SK-N-MC (cell line): ENCODE results near the gene KCNC3.

ENCODE experiments used
- DNase-seq: peaks from one replicate; pipeline ENCODE4 v3.0.0-alpha.2; 2011; ENCODE audit warnings: low read depth, low spot score
- H3K27ac ChIP-seq: fragments of 200-600 bp; sonication (generic); 2 replicates; pipeline ENCODE4 v1.5.1; 2016; ENCODE audit warnings: mixed run types
- H3K36me3 ChIP-seq: fragments of 200-600 bp; sonication (generic); 2 replicates; pipeline ENCODE4 v1.6.1; 2017; ENCODE audit warnings: antibody characterized with exemption, low read length, mixed read lengths; ENCODE audit not compliant: insufficient read depth
- H3K4me3 ChIP-seq: fragments of 200-600 bp; sonication (generic); 2 replicates; pipeline ENCODE4 v1.5.1; 2016
- H3K9ac ChIP-seq: fragments of 200-600 bp; sonication (generic); 2 replicates; pipeline ENCODE4 v1.8.0; 2017; ENCODE audit warnings: mixed run types, mixed read lengths; ENCODE audit not compliant: insufficient read length
- H3K9me3 ChIP-seq: fragments of 200-600 bp; sonication (generic); 2 replicates; pipeline ENCODE4 v1.6.1; 2017; ENCODE audit warnings: low read depth, mild to moderate bottlenecking, antibody characterized with exemption, low read length, moderate library complexity, mixed read lengths
- EZH2 ChIP-seq: fragments of 200-600 bp; sonication (generic); IDR thresholded peaks from one replicate; pipeline ENCODE4 v1.6.1; 2017; ENCODE audit warnings: antibody characterized with exemption
- FOXP2 ChIP-seq: optimal IDR thresholded peaks from 2 replicates; pipeline ENCODE3; 2011; ENCODE audit warnings: mild to moderate bottlenecking, moderate library complexity; ENCODE audit not compliant: insufficient read depth; ENCODE audit errors: extremely low read length, control extremely low read depth
- POLR2AphosphoS5 ChIP-seq: IDR thresholded peaks from 2 replicates; pipeline ENCODE4 v1.6.1; 2012; ENCODE audit warnings: mild to moderate bottlenecking, low read depth, low read length, borderline replicate concordance

KCNC3 gene

GRCh38 chr19:50329146-50329925, at the start of gene KCNC3:
Gene KCNC3, minus strand, starts transcription at chr19:50329377. Its CDS starts 295 bp downstream, at chr19:50329082.
- TF ChIP-seq FOXP2, result no peak
- no peak for TF ChIP-seq POLR2AphosphoS5
- H3K9ac ChIP-seq, result no peak within 1 kb of the TSS
- DNase-seq, result peak; percentile 10
- no peak within 1 kb of the TSS; the same call in 1 of the 2 replicates for H3K27ac ChIP-seq
- no peaks in the 10 kb centered on the region for H3K36me3 ChIP-seq
- peak within 1 kb of the TSS; percentile 68 for H3K4me3 ChIP-seq
- no peaks in the 10 kb centered on the region for H3K9me3 ChIP-seq

GRCh38 chr19:50378863-50379236, 49.7 kb upstream of the KCNC3 start:
- Histone ChIP-seq H3K4me3 (no peak overlapping the region), H3K36me3 (peaks cover 29% of the 10 kb centered on the region; the same call in 1 of the 2 replicates), H3K9ac (no peak overlapping the region), H3K9me3 (no peaks in the 10 kb centered on the region), H3K27ac (no peak overlapping the region)
- TF ChIP-seq EZH2 (no peak), FOXP2 (no peak), POLR2AphosphoS5 (no peak)
- DNase-seq, result no peak

GRCh38 chr19:50378169-50378862, 49.1 kb upstream of the KCNC3 start:
- no peak for DNase-seq
- TF ChIP-seq EZH2 (no peak), FOXP2 (no peak), POLR2AphosphoS5 (no peak)
- Histone ChIP-seq H3K9ac (no peak overlapping the region), H3K27ac (no peak overlapping the region), H3K4me3 (no peak overlapping the region), H3K9me3 (no peaks in the 10 kb centered on the region), H3K36me3 (peaks cover 29% of the 10 kb centered on the region; the same call in 1 of the 2 replicates)

- Histone ChIP-seq H3K9ac (no peak overlapping the region), H3K4me3 (no peak overlapping the region), H3K9me3 (no peaks in the 10 kb centered on the region), H3K27ac (no peak overlapping the region), H3K36me3 (peaks cover 29% of the 10 kb centered on the region; the same call in 1 of the 2 replicates)
- TF ChIP-seq FOXP2 (no peak), EZH2 (no peak), POLR2AphosphoS5 (no peak)
- no peak for DNase-seq
These were observed 48.3 kb upstream of the KCNC3 start for GRCh38 chr19:50377517-50377916.

- no peaks in the 10 kb centered on the region for H3K9me3 ChIP-seq
- TF ChIP-seq EZH2, result no peak
- TF ChIP-seq POLR2AphosphoS5, result no peak
- no peak for TF ChIP-seq FOXP2
- DNase-seq, result no peak
- peak overlapping the region; percentile 51 for H3K4me3 ChIP-seq
- H3K9ac ChIP-seq, result no peak overlapping the region
- H3K36me3 ChIP-seq, result peaks cover 27% of the 10 kb centered on the region; the same call in 1 of the 2 replicates
- no peak overlapping the region for H3K27ac ChIP-seq
These were observed 47.9 kb upstream of the KCNC3 start for GRCh38 chr19:50377051-50377461.

- Histone ChIP-seq H3K9me3 (no peaks in the 10 kb centered on the region), H3K27ac (peak within 1 kb of the TSS; percentile 99), H3K9ac (peak within 1 kb of the TSS; percentile 95), H3K36me3 (peaks cover 26% of the 10 kb centered on the region; the same call in 1 of the 2 replicates), H3K4me3 (peak within 1 kb of the TSS; percentile 91)
- TF ChIP-seq POLR2AphosphoS5 (peak; percentile 76), EZH2 (no peak)
- DNase-seq, result peak; percentile 96
These were observed 47.2 kb upstream of the KCNC3 start, which contains the start of gene NR1H2 for GRCh38 chr19:50376166-50377050. Gene NR1H2, plus strand, starts transcription at chr19:50376457. Its CDS starts 1,149 bp downstream, at chr19:50377606.

- Histone ChIP-seq H3K9ac (no peak overlapping the region), H3K4me3 (no peak overlapping the region), H3K9me3 (no peaks in the 10 kb centered on the region), H3K27ac (no peak overlapping the region), H3K36me3 (no peaks in the 10 kb centered on the region)
- TF ChIP-seq FOXP2 (no peak), POLR2AphosphoS5 (no peak), EZH2 (no peak)
- DNase-seq, result no peak
These were observed 42.8 kb upstream of the KCNC3 start for GRCh38 chr19:50371914-50372475.
